Sciatic nerve (tissue), 2 donors: ENCODE measurements around the gene CD164. TPM values are rescaled to one million over a fixed set of nuclear protein-coding genes. Genes with fewer than 3 reads are reported as not detected.
"Not testable (repeated sequence)": the region's sequence is repeated elsewhere in the genome, so short reads cannot be mapped to it uniquely, and the experiment has no call there.

Source experiments
- ATAC-seq: fragments of 200-7000 bp; cut with Tn5 transposase; one replicate; pipeline ENCODE4 v1.9.1; 2020; ENCODE audit warnings: mild to moderate bottlenecking, moderate library complexity
- DNase-seq: peaks from one replicate; pipeline ENCODE4 v3.0.0-alpha.2; 2020; ENCODE audit warnings: low spot score
- intact Hi-C: fragments of 100-400 bp; cut with DNase I; formaldehyde crosslinking; loops from one replicate; pipeline ENCODE4 v1.14.2; 2022
- total RNA-seq: library from RNA; stranded (reverse); fragmentation: NEBNext Ultra II Directional; extraction: Animal tissue kit (Norgen Biotek cat#: 25700); gene quantifications from one replicate; pipeline ENCODE4 v1.2.1, GENCODE V29; 2021
- donor health status: DM: no; HTN: no; CAD: no.
- donor health status: DM: no; HTN: no; CAD: no.

CD164 gene
- total RNA-seq, 1 donor from 2014 or later, result 175 TPM

- DNase-seq, result no peak
- intact Hi-C loops, result no loop called here
- no peak for ATAC-seq
These were observed 34.0 kb downstream of the CD164 start for GRCh38 chr6:109348226-109348625.

GRCh38 chr6:109347779-109348178 is 34.5 kb downstream of the CD164 start:
- no peak for ATAC-seq

DNA sequence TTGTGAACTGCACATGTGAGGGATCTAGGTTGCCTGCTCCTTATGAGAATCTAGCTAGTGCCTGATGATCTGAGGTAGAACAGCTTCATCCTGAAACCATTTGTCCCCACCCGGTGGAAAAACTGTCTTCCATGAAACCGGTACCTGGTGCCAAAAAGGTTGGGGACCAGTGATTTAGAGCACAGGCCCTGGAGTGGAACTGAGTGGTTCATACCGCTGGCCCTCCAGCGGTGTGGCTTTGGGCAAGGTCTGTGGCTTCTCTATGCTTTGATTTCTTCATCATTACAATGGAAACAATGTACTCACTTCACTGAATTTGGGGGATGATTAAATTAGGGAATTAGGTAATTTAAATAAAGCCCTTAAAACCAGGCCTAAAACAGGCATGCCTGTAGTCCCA is 36.3 kb downstream of the CD164 start:
- DNase-seq (no peak), ATAC-seq (no peak)
- intact Hi-C loops, result no loop called here

More at GRCh38 chr6:109347779-109348178, 34.5 kb downstream of the CD164 start:
- intact Hi-C loops, result no loop called here
- DNase-seq, result no peak

- intact Hi-C loops, result no loop called here
- ATAC-seq (no peak), DNase-seq (no peak)
These were observed 38.0 kb downstream of the CD164 start for GRCh38 chr6:109344226-109344625.

DNA sequence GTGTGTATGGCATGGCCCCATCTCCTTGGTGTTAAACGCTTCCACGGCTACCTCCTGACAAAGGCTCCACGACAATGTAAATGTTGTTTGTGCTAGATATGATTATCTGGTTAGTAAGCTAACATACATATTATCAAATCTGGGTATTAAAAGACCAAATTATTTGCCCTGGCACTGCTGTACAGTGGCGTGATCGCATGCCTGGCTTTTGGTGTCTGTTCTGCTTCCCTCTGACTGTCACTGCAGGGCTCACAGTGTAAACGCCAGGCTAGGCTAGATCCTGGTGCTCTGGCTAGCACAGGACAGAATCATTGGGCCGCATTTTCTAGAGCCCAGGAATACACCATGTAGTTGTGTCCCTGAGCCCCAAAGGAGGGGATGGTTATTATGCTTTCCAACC is 38.7 kb downstream of the CD164 start:
- intact Hi-C loops, result no loop called here
- ATAC-seq, result no peak
- no peak for DNase-seq

DNA sequence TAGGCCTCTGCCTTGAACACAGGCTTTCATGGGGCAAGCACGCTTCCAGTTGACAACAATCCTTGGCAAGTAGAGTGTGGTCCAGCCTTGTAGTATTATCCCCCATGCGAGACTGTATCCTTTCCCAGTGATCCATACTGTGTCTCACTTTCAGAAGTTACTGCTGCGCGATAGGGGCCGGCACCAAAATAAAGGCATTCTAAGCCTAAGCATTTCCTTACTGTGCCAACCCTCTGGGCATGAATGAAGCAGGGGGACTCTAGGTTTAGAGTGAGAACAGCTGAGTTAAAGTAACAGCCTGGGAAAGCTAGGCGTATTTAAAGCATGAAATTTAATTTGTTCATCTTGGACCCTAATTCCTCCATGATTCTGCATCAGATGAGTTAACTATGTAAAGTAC is 39.4 kb downstream of the CD164 start:
- intact Hi-C loops, result no loop called here
- DNase-seq (no peak), ATAC-seq (no peak)

DNA sequence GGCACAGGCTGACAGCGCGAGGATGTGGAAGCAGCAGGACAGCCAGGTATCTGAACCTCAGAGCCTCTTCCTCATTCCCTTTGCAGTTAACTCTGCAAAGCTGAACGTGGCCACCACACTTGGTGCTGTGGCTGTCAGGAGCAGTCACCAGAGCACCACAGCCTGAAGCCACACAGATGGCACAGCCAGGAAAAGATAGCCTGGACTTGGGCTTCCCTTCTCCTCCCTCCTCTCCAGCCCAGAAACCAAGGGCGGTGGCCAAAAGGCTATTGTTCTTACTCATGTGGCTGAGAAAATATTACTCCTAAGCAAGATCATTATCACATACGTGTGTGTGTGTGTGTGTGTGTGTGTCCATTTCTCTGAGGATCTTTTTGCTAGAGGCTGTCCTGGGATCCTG is 39.8 kb downstream of the CD164 start:
- no peak for DNase-seq
- intact Hi-C loops, result no loop called here
- ATAC-seq, result no peak

- ATAC-seq, result no peak
- no peak for DNase-seq
- intact Hi-C loops, result no loop called here
These were observed 41.5 kb downstream of the CD164 start for GRCh38 chr6:109340811-109341210.

- DNase-seq, result no peak
- ATAC-seq, result no peak
- intact Hi-C loops, result no loop called here
These were observed 42.2 kb downstream of the CD164 start for GRCh38 chr6:109339906-109340678.

GRCh38 chr6:109336221-109336961 is 45.9 kb downstream of the CD164 start:
- intact Hi-C loops, result no loop called here
- DNase-seq (no peak), ATAC-seq (peak; percentile 71)

DNA sequence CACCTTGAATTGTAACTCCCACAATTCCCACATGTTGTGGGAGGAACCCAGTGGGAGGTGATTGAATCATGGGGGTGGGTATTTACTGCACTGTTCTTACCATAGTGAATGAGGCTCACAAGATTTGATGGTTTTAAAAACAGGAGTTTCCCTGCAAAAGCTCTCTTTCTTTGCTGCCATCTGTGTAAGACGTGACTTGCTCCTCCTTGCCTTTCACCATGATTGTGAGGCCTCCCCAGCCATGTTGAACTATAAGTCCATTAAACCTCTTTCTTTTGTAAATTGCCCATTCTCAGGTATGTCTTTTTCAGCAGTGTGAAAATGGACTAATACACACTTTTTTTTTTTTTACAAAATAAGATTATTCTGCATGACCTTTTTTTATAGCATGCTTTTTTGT is 48.4 kb downstream of the CD164 start:
- ATAC-seq, DNase-seq, intact Hi-C loops: not testable (repeated sequence)

- ATAC-seq, result no peak
- intact Hi-C loops, result no loop called here
- no peak for DNase-seq
These were observed 49.5 kb downstream of the CD164 start for GRCh38 chr6:109332748-109333147.

DNA sequence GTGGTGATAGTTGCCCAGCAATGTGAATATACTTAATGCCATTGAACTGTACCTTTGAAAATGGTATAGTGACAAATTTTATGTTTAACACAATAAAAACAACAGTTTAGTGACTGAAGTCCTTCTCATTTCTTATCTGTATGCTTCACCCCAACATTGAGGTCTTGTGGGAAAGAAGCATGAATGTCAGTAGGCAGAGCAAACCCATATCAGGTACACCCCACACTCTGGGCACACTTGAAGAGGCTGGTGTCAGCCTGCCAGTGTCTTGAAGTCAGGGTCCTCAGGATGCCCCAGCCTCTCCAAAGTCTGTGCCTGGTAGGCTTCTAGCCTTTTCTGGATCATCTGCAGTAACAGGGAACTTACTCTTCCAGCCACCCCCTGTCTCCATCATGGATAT is 51.2 kb downstream of the CD164 start:
- no peak for DNase-seq
- no peak for ATAC-seq
- intact Hi-C loops, result no loop called here

DNA sequence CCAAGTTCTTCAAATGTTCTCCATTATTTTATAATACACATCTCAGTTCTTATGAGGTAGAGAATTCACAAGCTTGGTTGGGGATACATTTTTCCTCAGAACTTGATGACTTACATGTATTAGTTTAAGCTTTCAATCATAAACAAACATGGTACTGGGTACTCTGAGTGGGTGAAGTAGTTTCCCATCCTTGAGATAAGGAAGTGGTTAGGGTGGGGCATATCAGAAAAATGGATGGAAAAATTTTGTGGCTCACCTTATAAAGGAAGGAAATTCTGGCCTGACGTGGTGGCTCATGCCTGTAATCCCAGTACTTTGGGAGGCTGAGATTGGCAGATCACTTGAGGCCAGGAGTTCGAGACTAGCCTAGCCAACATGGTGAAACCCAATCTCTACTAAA is 52.0 kb downstream of the CD164 start:
- DNase-seq, result no peak
- ATAC-seq, result no peak
- intact Hi-C loops, result no loop called here

GRCh38 chr6:109328629-109329028 is 53.6 kb downstream of the CD164 start:
- DNase-seq (no peak), ATAC-seq (no peak)
- intact Hi-C loops, result no loop called here

DNA sequence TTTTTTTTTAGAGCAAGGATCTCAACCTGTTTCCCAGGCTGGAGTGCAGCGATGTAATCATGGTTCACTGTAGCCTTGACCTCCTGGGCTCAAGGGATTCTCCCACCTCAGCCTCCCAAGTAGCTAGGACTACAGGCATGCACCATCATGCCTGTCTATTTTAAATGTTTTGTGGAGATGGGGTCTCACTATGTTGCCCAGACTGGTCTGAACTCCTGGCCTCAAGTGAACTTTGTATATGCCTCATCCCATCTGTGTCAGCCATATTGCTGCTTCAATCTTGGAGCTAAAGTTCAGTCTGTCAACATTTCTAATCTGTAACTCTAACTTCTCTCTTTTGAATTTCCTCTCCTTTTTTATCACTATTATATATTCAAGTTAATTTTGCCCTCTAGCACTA is 54.3 kb downstream of the CD164 start:
- intact Hi-C loops, result no loop called here
- no peak for ATAC-seq
- DNase-seq, result no peak

- intact Hi-C loops, result no loop called here
- DNase-seq (no peak), ATAC-seq (no peak)
These were observed 54.8 kb downstream of the CD164 start for GRCh38 chr6:109327491-109327890.

DNA sequence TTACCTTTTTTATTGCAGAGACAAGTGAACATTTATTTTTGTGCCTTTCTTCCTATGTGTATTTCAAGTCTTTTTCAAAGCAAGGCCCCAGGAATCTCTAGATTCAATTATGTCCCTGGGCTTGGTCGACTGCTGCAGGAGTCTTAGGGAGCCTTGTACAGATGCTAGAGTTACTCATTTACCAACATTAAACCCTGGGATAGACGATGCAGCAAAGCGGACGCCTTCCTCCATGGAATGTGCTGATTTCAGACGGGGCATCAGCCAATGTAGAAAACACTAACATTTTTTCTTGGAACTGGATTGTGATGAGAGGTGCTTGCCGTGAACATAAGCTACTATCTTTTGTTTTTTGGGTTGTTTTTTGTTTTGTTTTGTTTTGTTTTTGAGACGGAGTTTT is 55.9 kb downstream of the CD164 start:
- DNase-seq (no peak), ATAC-seq (no peak)
- intact Hi-C loops, result no loop called here

DNA sequence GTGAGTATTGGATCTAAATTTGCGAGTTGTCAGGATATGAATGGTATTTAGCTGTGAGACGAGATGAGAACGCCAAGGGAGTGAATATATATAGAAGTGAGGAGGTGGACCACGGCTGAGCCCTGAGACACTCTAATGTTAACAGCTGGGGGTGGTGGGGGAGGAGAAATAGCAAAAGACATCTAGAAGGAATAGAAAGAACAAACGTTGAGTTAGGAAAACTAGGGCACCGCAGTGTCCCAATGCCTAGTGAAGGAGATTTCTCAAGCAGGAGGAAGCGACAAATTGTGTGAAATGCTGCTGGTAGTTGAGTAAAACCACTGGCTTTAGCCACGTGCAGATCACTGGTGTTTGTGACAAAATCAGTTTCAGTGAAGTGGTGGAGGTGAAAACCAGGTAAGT is 56.9 kb downstream of the CD164 start:
- DNase-seq (no peak), ATAC-seq (no peak)
- intact Hi-C loops, result no loop called here

DNA sequence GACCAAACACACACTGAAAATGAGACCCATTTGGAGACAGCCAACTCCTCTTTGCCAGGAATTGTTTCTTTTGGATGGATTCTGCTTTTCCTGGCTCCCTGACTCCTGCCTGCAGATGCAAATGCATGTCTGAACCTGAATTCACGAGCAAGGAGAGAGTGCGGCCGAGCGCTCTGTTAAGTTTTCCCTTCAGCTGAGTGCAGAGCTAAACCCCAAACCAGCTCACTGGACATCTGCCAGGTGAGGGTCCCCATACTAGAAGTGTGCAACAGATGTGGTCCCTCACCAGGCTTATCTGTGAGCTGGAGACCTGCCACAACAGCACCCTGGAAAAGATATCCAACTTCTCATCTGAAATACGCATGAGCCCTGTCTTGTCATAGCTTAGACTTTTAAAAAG is 59.0 kb downstream of the CD164 start:
- intact Hi-C loops, result no loop called here
- DNase-seq, result no peak
- peak; percentile 34 for ATAC-seq

- intact Hi-C loops, result no loop called here
- DNase-seq, result no peak
These were observed 59.4 kb downstream of the CD164 start for GRCh38 chr6:109322825-109323224.

More at GRCh38 chr6:109322825-109323224, 59.4 kb downstream of the CD164 start:
- ATAC-seq, result peak; percentile 70
